ENCODE data around the gene GBP1. TPM values are rescaled to one million over a fixed set of nuclear protein-coding genes. Genes with fewer than 3 reads are reported as not detected.
A peak's percentile ranks its signal among the peaks of the same experiment; 100 is the strongest.

The GBP1 gene
- total and polyA plus RNA-seq, 2 of the 8 experiments (the other 6 are each of a cell fraction or from before 2014, with no cell fraction given), result not detected

DNA sequence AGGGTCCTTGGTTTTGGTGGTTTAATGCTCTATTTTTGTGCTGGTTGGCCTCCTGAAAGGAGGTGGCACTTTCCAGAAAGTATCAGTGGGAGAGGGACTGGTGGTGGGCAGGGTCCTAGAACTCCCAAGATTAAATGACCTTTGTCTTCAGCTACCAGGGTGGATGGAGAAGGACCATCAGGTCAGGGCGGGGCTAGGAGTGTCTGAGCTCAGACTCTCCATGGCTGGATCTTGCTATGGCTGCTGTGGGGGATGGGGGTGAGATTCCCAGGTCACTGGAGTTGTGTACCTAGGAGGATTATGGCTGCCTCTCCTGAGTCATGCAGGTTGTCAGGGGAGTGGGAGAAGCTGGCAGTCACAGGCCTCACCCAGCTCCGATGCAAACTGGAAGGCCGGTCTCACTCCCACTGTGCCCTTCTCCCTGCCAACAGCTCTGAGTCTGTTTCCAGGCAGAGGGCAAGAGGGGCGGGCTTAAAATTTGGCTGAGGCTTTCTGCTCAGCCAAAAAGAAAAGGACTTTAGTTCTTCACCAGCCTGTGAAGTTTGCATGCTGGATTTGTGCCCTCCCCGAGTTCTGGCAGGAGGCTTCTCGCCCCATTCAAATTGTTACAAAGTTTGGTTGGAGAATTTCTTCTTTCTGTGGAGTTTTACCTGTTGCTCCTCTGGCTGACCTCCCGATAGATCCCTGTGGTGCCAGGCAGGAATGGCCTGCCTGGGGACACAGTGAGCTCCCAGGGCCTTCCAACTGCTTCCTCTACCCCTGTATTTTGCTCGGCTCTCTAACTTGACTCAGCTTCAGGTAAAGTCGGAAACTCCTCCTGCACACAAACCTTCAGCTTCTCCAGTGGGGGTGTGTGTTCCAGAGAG lies 59.5 kb downstream of the GBP1 start:
- no peak for DNase-seq (ENCODE audit: low read depth in 1 of 2, low spot score in 2 of 2)
- H3K27me3 ChIP-seq (replicated peaks in 1 of 4; ENCODE audit: control insufficient read depth in 3 of 4, extremely low read depth in 1 of 4, insufficient read depth in 3 of 4, low read length in 3 of 4), result no peaks in the 10 kb centered on the region
- no peaks in the 10 kb centered on the region for H3K79me1 ChIP-seq (ENCODE audit: low read depth, low read length)
- no peaks in the 10 kb centered on the region for H3K4me1 ChIP-seq (replicated peaks in 1 of 4; ENCODE audit: control insufficient read depth in 3 of 4, insufficient read depth in 4 of 4, low read length in 3 of 4)
- H3K18ac ChIP-seq (ENCODE audit: extremely low read depth, low read length), result no peak overlapping the region
- no peak overlapping the region for H3K4me3 ChIP-seq (ENCODE audit: extremely low read depth in 1 of 4, insufficient read depth in 2 of 4, low read depth in 3 of 4, low read length in 4 of 4)
- H3K9ac ChIP-seq (replicated peaks in 1 of 4; ENCODE audit: extremely low read depth in 1 of 4, low read depth in 3 of 4, low read length in 3 of 4), result no peak overlapping the region
- no peaks in the 10 kb centered on the region for H3K9me3 ChIP-seq (ENCODE audit: insufficient read depth in 2 of 2, low read depth in 1 of 2, low read length in 1 of 2)
- no peak overlapping the region for H2AFZ ChIP-seq (ENCODE audit: low read length)
- H2BK120ac ChIP-seq (replicated peaks; ENCODE audit: low read depth, low read length), result no peak overlapping the region
- ChIA-PET POLR2A (ENCODE audit: partially characterized antibody) (interaction anchor here (0.6 kb wide), 1 partner anchor 96 kb away, joined by 3 read pairs; no protein-coding TSS in a partner anchor), CTCF (ENCODE audit: partially characterized antibody) (interaction anchor here (0.6 to 2.0 kb wide), 5 partner anchors 8 to 419 kb away, joined by 3 to 6 read pairs (median 3); no protein-coding TSS in a partner anchor)
- WGBS, 2 experiments (ENCODE audit: extremely low coverage in 1 of 2, insufficient coverage in 1 of 2, insufficient read length in 1 of 2, insufficient replicate concordance in 2 of 2, low coverage in 1 of 2, low lambda C conversion rate in 2 of 2, missing lambda C conversion rate in 1 of 2), result 86% methylated on average over 9 of the region's 9 CpGs; no CpG with 5 or more reads in 1 of the 2 experiments
- no peak for FAIRE-seq
- TF ChIP-seq POLR2AphosphoS5 (IDR thresholded peaks at IDR 0.05; ENCODE audit: low read depth, low read length) (no peak), TEAD4 (IDR thresholded peaks at IDR 0.05; ENCODE audit: low read depth, low read length) (no peak), TBP (IDR thresholded peaks at IDR 0.05; ENCODE audit: low read depth, low read length) (no peak), CBX5 (IDR thresholded peaks at IDR 0.05; ENCODE audit: low read depth, low read length) (no peak), MAFK (IDR thresholded peaks at IDR 0.05; ENCODE audit: low read depth, low read length) (no peak), SP1 (IDR thresholded peaks at IDR 0.05; ENCODE audit: low read depth, low read length) (no peak), YY1 (IDR thresholded peaks at IDR 0.05; ENCODE audit: low read depth, low read length) (no peak), KDM1A (IDR thresholded peaks at IDR 0.05; ENCODE audit: borderline replicate concordance, low read length) (no peak), CTBP2 (IDR thresholded peaks at IDR 0.05; ENCODE audit: borderline replicate concordance, insufficient read depth, insufficient read length, low read length) (no peak), JUND (IDR thresholded peaks at IDR 0.05; ENCODE audit: low read length) (no peak)
- no peaks in the 10 kb centered on the region for H3K36me3 ChIP-seq (ENCODE audit: control insufficient read depth in 2 of 4, insufficient read depth in 4 of 4, low read length in 3 of 4)
- no peak overlapping the region for H3K14ac ChIP-seq (ENCODE audit: insufficient read length)
- H3K79me2 ChIP-seq (ENCODE audit: control insufficient read depth in 1 of 2, insufficient read depth in 2 of 2, low read length in 2 of 2), result no peaks in the 10 kb centered on the region
- H3K4ac ChIP-seq (replicated peaks; ENCODE audit: insufficient read length, low read depth, low read length), result no peak overlapping the region
- no peak overlapping the region for H2BK15ac ChIP-seq (ENCODE audit: low read length)
- H2BK5ac ChIP-seq (ENCODE audit: low read depth, low read length), result no peak overlapping the region
- no peak overlapping the region for H2BK12ac ChIP-seq (ENCODE audit: low read depth, low read length)
- no peak overlapping the region for H3K27ac ChIP-seq (ENCODE audit: low read depth, low read length)
- no peaks in the 10 kb centered on the region for H4K20me1 ChIP-seq (replicated peaks in 1 of 2; ENCODE audit: control insufficient read depth in 1 of 2, insufficient read depth in 2 of 2, low read length in 2 of 2)
- no peak overlapping the region for H2AK5ac ChIP-seq (ENCODE audit: low read depth, low read length)
- no peak overlapping the region for H4K5ac ChIP-seq (ENCODE audit: insufficient read length, low read depth, low read length)
- H3K4me2 ChIP-seq (ENCODE audit: insufficient read depth in 1 of 2, low read depth in 2 of 2, low read length in 2 of 2), result no peak overlapping the region
- peak overlapping the region; percentile 41 for H4K8ac ChIP-seq (ENCODE audit: extremely low read depth, insufficient read depth, low read length)
- no peak overlapping the region for H4K91ac ChIP-seq (replicated peaks; ENCODE audit: insufficient read length, low read length)
- no peaks in the 10 kb centered on the region for H3K23me2 ChIP-seq (ENCODE audit: low read depth, low read length)
- H3K56ac ChIP-seq (replicated peaks; ENCODE audit: insufficient read length, low read depth, low read length), result no peak overlapping the region
- no peak overlapping the region for H2BK20ac ChIP-seq (ENCODE audit: low read length)
- no peak overlapping the region for H3K23ac ChIP-seq (ENCODE audit: insufficient read length)
